GM23338 (cell line): ENCODE results near the gene A4GNT. TPM values are rescaled to one million over a fixed set of nuclear protein-coding genes. Genes with fewer than 3 reads are reported as not detected.

Source experiments
- ATAC-seq: fragments of 200-7000 bp; cut with Tn5 transposase; 3 replicates; pipeline ENCODE4 v1.9.1; 2020
- DNase-seq: peaks from one replicate; pipeline ENCODE4 v3.0.0-alpha.2; 2015; ENCODE audit warnings: low spot score
- H2AFZ ChIP-seq: fragments of 200-600 bp; sonication (generic); 2 replicates; pipeline ENCODE4 v1.8.0; 2016; ENCODE audit warnings: antibody characterized with exemption, mild to moderate bottlenecking, moderate library complexity
- H3F3A ChIP-seq: fragments of 200-600 bp; sonication (generic); replicated peaks from 2 replicates; pipeline ENCODE4 v1.8.0; 2017; ENCODE audit warnings: antibody characterized with exemption, mixed run types, low read depth
- H3K27ac ChIP-seq: fragments of 200-600 bp; sonication (generic); 2 replicates; pipeline ENCODE4 v1.6.1; 2016; ENCODE audit warnings: low read depth
- H3K27me3 ChIP-seq: fragments of 200-600 bp; sonication (generic); 2 replicates; pipeline ENCODE4 v1.8.0; 2016; ENCODE audit warnings: mild to moderate bottlenecking, mixed run types, moderate library complexity; ENCODE audit not compliant: insufficient read depth
- H3K36me3 ChIP-seq: fragments of 200-600 bp; sonication (generic); 2 replicates; pipeline ENCODE4 v1.8.0; 2016; ENCODE audit warnings: mild to moderate bottlenecking; ENCODE audit not compliant: insufficient read depth
- H3K4me1 ChIP-seq: fragments of 200-600 bp; sonication (generic); 2 replicates; pipeline ENCODE4 v1.8.0; 2016; ENCODE audit warnings: mild to moderate bottlenecking, moderate library complexity; ENCODE audit not compliant: insufficient read depth
- H3K4me2 ChIP-seq: fragments of 200-600 bp; sonication (generic); 2 replicates; pipeline ENCODE4 v1.7.1; 2017; ENCODE audit warnings: mixed run types
- H3K4me3 ChIP-seq: fragments of 200-600 bp; sonication (generic); 2 replicates; pipeline ENCODE4 v1.6.1; 2016; ENCODE audit warnings: mixed run types
- H3K79me2 ChIP-seq: fragments of 200-600 bp; sonication (generic); replicated peaks from 2 replicates; pipeline ENCODE4 v1.8.0; 2017; ENCODE audit warnings: mild to moderate bottlenecking; ENCODE audit not compliant: insufficient read depth
- H3K9me2 ChIP-seq: fragments of 200-600 bp; sonication (generic); 2 replicates; pipeline ENCODE4 v1.8.0; 2017; ENCODE audit not compliant: insufficient read depth
- H4K20me1 ChIP-seq: fragments of 200-600 bp; sonication (generic); replicated peaks from 2 replicates; pipeline ENCODE4 v1.8.0; 2017; ENCODE audit warnings: mild to moderate bottlenecking; ENCODE audit not compliant: insufficient read depth
- H3K27ac Mint-ChIP-seq: 2 replicates; pipeline ENCODE4 v1.8.0; 2020; ENCODE audit warnings: inconsistent platforms, mild to moderate bottlenecking, moderate library complexity, mixed read lengths
- H3K27me3 Mint-ChIP-seq: 3 replicates; pipeline ENCODE4 v1.8.0; 2022; ENCODE audit warnings: low read depth, mild to moderate bottlenecking, moderate library complexity, mixed read lengths, inconsistent platforms; ENCODE audit not compliant: insufficient read depth, poor library complexity
- H3K36me3 Mint-ChIP-seq: 3 replicates; pipeline ENCODE4 v1.8.0; 2021; ENCODE audit warnings: low read depth, mild to moderate bottlenecking, inconsistent platforms, moderate library complexity, mixed read lengths
- H3K4me1 Mint-ChIP-seq: 3 replicates; pipeline ENCODE4 v1.8.0; 2020; ENCODE audit warnings: mild to moderate bottlenecking, inconsistent platforms, mixed read lengths
- H3K4me3 Mint-ChIP-seq: 3 replicates; pipeline ENCODE4 v1.8.0; 2021; ENCODE audit warnings: moderate library complexity, mild to moderate bottlenecking, inconsistent platforms, mixed read lengths
- H3K9me3 Mint-ChIP-seq: 3 replicates; pipeline ENCODE4 v1.8.0; 2020; ENCODE audit warnings: moderate library complexity, mild to moderate bottlenecking, inconsistent platforms, mixed read lengths
- CREB1 ChIP-seq: fragments of 250-450 bp; sonication (Bioruptor Pico); IDR thresholded peaks from 2 replicates; pipeline ENCODE4 v1.5.0; 2020; ENCODE audit warnings: low read depth, mild to moderate bottlenecking, moderate library complexity
- EZH2phosphoT487 ChIP-seq: fragments of 200-600 bp; sonication (generic); IDR thresholded peaks from one replicate; pipeline ENCODE4 v1.8.1; 2018; ENCODE audit warnings: antibody characterized with exemption; ENCODE audit not compliant: unreplicated experiment
- JUNB ChIP-seq: IDR thresholded peaks from one replicate; pipeline ENCODE4 v1.6.1; 2016; ENCODE audit warnings: antibody characterized with exemption; ENCODE audit not compliant: unreplicated experiment
- NANOG ChIP-seq: IDR thresholded peaks from 2 replicates; pipeline ENCODE4 v1.6.1; 2016; ENCODE audit warnings: antibody characterized with exemption, borderline replicate concordance
- POLR2AphosphoS5 ChIP-seq: IDR thresholded peaks from 2 replicates; pipeline ENCODE4 v1.6.1; 2016; ENCODE audit warnings: antibody characterized with exemption, low read depth
- REST ChIP-seq: IDR thresholded peaks from one replicate; pipeline ENCODE4 v1.6.1; 2018; ENCODE audit warnings: antibody characterized with exemption; ENCODE audit not compliant: unreplicated experiment
- STAT1 ChIP-seq: IDR thresholded peaks from one replicate; pipeline ENCODE4 v1.6.1; 2016; ENCODE audit warnings: antibody characterized with exemption; ENCODE audit not compliant: unreplicated experiment
- ZNF114 ChIP-seq: fragments of 250-450 bp; sonication (Bioruptor Pico); IDR thresholded peaks from 2 replicates; pipeline ENCODE4 v1.5.0; 2020; ENCODE audit warnings: mild to moderate bottlenecking, moderate library complexity
- ZNF331 ChIP-seq: fragments of 250-450 bp; sonication (Bioruptor Pico); IDR thresholded peaks from 2 replicates; pipeline ENCODE4 v1.5.0; 2020; ENCODE audit warnings: low read depth, mild to moderate bottlenecking, moderate library complexity
- ZNF462 ChIP-seq: fragments of 250-450 bp; sonication (Bioruptor Pico); IDR thresholded peaks from 2 replicates; pipeline ENCODE4 v1.5.0; 2020; ENCODE audit warnings: mild to moderate bottlenecking, moderate library complexity
- polyA plus RNA-seq: library from polyadenylated mRNA; unstranded; fragments of >200 nt; fragmentation: Nextera tagmentation; extraction: Ambion mirVana; gene quantifications from 2 replicates; pipeline ENCODE4 v1.2.1, GENCODE V29; 2016
- total RNA-seq: library from RNA; depleted of rRNA; stranded (reverse); fragments of >200 nt; shearing (Covaris generic); gene quantifications from 2 replicates; pipeline ENCODE4 v1.2.3, GENCODE V29; 2014
- TF ChIP-seq, protein P1 (sequence below): IDR thresholded peaks from 2 replicates; pipeline ENCODE4 v1.6.1; 2016; ENCODE audit warnings: antibody characterized with exemption
- TF ChIP-seq, protein P2 (sequence below), 2 experiments: fragments of 200-600 bp in 1 of 2; sonication (generic) in 1 of 2; conservative IDR thresholded peaks; 2 replicates each; pipeline versions ENCODE4 v1.5.1 to v1.6.1; 2016 to 2017; ENCODE audit warnings: antibody characterized with exemption in 2 of 2, low read depth in 2 of 2, mild to moderate bottlenecking in 2 of 2, moderate library complexity in 1 of 2

The A4GNT gene
- total and polyA plus RNA-seq, 2 experiments from 2014 or later = not detected

DNA sequence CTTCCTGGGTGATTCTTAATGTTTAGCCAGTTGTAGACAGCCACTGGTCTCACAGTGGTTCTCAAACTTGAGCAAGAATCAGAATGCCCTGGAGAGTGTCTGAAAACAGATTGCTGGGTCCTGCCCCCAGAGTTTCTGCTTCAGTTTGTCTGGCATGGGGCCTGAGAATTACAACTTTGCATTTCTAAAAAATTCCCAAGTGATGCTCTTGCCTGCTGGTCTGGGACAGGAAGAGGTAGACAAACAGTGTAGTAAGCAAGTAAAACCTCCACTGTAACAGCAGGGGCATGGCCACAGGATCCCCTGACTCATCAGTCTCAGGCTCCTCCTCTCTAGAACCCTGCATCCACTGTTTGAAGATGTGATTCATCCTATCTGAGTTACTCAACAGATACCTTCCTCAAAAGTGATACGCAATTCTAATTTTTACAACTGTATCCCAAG, 53.3 kb downstream of the A4GNT start (continued):
- TF ChIP-seq REST (no peak), ZNF331 (CRISPR knock-in tag) (no peak), EZH2phosphoT487 (no peak), POLR2AphosphoS5 (no peak), NANOG (no peak)

DNA sequence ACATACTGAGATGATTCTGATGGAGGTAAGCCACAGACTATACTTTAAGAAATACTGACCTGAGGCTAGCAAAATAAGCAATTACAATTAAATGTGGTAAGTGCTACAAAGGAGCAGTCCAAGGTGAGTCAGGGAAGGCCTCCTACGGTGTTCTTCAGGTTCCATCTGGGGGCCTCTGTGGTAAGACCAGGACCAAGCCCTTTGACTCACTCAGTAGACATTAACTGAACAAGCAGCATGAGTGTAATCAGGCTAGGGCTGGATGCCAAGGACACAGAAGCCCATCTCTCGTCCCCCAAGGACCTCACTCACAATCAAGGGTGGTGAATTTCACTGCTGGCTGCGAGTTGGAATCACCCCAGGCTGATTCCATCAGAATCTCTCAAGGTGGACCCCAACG, 54.1 kb downstream of the A4GNT start:
- Histone ChIP-seq H3K9me2 (peaks cover 5% of the 10 kb centered on the region; the same call in 1 of the 2 replicates), H3K4me1 (0 out of 2 replicates have a peak, but pooled peaks cover 2% of the 10 kb centered on the region), H3K36me3 (no peaks in the 10 kb centered on the region; the same call in 1 of the 2 replicates), H3F3A (no peaks in the 10 kb centered on the region), H3K79me2 (no peaks in the 10 kb centered on the region), H3K27ac (no peak overlapping the region), H4K20me1 (no peaks in the 10 kb centered on the region), H3K27me3 (no peaks in the 10 kb centered on the region), H3K4me2 (no peak overlapping the region), H2AFZ (no peak overlapping the region), H3K4me3 (no peak overlapping the region)
- H3K4me3 Mint-ChIP-seq = no peak overlapping the region
- ATAC-seq (no peak), DNase-seq (no peak)
- H3K9me3 Mint-ChIP-seq = no peaks in the 10 kb centered on the region
- H3K27me3 Mint-ChIP-seq = peaks cover 3% of the 10 kb centered on the region
- peaks cover 5% of the 10 kb centered on the region for H3K4me1 Mint-ChIP-seq
- H3K27ac Mint-ChIP-seq = no peak overlapping the region
- H3K36me3 Mint-ChIP-seq = peaks cover 21% of the 10 kb centered on the region
- TF ChIP-seq ZNF331 (CRISPR knock-in tag) = no peak
- TF ChIP-seq CREB1 (CRISPR knock-in tag) = no peak
- TF ChIP-seq, protein P1, sequence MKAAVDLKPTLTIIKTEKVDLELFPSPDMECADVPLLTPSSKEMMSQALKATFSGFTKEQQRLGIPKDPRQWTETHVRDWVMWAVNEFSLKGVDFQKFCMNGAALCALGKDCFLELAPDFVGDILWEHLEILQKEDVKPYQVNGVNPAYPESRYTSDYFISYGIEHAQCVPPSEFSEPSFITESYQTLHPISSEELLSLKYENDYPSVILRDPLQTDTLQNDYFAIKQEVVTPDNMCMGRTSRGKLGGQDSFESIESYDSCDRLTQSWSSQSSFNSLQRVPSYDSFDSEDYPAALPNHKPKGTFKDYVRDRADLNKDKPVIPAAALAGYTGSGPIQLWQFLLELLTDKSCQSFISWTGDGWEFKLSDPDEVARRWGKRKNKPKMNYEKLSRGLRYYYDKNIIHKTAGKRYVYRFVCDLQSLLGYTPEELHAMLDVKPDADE = no peak
- TF ChIP-seq, protein P2, sequence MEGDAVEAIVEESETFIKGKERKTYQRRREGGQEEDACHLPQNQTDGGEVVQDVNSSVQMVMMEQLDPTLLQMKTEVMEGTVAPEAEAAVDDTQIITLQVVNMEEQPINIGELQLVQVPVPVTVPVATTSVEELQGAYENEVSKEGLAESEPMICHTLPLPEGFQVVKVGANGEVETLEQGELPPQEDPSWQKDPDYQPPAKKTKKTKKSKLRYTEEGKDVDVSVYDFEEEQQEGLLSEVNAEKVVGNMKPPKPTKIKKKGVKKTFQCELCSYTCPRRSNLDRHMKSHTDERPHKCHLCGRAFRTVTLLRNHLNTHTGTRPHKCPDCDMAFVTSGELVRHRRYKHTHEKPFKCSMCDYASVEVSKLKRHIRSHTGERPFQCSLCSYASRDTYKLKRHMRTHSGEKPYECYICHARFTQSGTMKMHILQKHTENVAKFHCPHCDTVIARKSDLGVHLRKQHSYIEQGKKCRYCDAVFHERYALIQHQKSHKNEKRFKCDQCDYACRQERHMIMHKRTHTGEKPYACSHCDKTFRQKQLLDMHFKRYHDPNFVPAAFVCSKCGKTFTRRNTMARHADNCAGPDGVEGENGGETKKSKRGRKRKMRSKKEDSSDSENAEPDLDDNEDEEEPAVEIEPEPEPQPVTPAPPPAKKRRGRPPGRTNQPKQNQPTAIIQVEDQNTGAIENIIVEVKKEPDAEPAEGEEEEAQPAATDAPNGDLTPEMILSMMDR (conservative IDR thresholded peaks at IDR 0.05; ENCODE audit: low read depth in 2 of 2) = no peak
- no peak for TF ChIP-seq JUNB
- no peak for TF ChIP-seq ZNF462 (CRISPR knock-in tag)
- TF ChIP-seq ZNF114 (CRISPR knock-in tag) = no peak
- TF ChIP-seq STAT1 = no peak
